Endothelial cell of hepatic sinusoid (primary cell): ENCODE measurements around the gene POLR2L.

Experiments
- in situ Hi-C: cut with HindIII; loops from 2 replicates; pipeline ENCODE4 v1.10.0; 2017; ENCODE audit warnings: low sequenced_read_pairs

POLR2L gene

DNA sequence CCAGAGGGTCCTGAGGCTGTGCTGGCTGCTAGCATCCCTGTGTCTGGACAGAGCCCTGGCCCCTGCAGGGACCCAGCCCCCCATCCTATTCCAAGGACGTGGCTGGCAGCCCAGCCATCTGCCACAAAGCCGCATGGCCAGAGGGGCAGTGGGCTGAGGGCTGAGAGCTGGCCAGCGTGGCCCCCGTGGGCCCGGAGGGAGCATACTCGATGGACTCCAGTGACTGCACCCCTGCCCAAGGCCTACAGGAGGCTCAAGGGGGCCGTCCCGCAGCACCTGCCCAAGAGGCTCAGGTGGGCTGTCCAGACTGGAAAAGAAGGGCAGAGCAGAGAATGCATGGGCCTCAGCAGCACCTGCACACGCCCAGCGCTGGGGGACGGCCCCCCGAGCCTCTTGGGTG is 13.5 kb upstream of the POLR2L start:
- in situ Hi-C loops, result no loop called here

DNA sequence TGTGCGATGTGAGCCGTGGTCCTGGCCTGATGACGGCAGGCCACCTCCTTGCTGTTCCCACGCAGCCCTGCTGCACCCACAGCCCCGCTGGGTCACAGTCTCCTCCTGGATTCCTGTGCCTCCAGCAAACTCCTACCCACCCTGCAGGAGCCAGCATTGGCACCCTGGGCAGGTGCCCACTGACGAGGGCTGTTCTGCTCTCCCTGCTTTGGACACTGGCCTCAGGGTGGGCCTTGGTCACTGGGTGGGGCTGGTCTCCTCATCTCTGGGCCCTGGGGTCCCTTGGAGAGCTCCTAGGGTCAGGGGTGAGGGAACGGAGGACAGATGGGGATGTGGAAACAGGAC is 13.0 kb upstream of the POLR2L start:
- in situ Hi-C loops, result no loop called here

DNA sequence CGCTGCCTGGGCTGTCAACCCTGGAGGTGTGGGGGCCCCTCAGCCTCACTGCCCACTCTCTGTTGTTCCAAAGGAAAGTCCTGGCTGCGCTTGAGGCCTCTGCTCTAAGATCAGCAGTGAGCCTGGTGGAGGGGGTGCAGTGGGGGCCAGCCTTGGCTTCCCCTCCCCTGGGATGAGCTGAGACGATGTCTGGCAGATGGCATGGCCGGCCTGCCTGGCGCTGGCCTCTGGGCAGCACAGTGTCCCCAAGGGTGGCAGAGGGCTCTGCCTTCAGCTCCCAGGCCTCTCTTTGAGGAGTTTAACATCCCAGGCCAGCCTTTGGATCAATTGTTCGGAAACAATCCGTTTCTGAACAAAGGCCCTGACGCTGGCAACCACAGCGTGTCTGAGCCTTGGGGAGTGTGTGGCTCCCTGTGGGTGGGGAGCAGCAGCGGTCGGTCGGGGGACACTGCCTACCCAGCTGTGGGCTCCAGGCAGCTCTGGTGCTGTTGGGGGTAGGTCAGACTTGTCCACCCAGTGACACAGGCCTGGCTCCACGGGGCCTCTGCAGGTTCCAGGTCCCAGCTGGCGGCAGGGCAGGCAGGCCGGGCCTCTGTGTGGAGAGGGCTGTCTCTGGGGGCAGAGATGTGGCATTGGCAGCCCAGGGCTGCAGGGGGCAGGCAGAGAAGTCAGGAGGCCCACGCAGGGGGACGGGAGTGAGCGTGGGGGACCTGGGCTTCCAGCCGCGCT is 12.4 kb upstream of the POLR2L start:
- in situ Hi-C loops, result no loop called here

DNA sequence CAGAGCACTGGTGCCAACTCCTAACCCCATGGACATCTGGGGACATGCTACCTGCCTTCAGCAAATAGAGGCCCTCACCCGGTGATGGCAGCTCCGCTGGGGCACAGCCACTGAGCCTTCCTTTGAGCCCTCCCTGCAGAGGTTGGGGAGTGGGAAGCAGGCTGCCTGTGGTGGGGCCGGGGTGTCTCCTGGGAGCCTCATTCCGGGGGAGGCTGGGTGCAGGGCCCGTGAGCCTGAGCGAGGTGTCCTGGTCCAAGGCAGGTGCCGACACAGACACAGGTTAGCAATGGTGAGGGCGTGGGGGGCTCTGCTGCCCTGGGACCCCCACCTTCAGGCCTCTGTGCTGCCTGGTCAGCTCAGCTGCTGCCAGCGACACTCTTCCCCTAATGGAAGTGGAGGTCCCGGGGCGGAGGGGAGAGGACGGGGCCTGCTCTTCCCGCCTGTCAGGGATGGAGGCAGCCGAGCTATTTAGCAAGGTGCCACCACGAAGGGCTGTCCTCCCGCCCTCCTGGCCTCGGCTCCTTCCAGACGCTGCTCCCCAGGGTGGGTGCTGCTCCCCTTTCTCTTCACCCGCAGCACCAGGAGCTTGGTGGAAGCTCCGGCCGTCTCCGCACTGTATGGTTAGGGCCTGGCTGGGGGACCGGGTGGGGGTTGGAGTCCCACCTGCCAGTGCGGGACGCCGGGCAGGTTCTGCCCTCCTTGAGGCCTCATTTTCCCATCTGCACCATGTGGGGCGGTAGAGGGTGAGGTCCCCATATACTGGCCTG is 11.5 kb upstream of the POLR2L start:
- in situ Hi-C loops, result no loop called here

DNA sequence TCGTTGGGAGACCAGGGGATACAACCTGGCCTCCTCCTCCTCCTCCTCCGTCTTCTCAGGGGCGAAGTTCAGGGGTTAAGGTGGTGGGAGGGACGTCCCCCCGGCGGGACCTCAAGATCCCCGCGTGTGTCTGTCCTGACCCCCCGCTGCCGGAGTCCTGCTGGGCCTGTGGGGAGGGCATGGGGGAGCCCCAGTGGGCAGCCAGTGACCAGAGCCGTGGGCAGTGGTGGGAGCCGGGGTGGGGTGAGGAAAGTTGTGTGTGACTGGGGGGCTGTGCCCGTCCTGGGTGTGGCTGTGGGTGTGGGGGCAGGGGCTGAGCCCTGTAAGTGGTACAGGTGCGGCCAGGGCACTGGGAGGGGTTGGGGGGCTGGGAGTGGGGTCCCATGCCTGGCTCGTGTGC is 10.4 kb upstream of the POLR2L start:
- in situ Hi-C loops, result no loop called here

DNA sequence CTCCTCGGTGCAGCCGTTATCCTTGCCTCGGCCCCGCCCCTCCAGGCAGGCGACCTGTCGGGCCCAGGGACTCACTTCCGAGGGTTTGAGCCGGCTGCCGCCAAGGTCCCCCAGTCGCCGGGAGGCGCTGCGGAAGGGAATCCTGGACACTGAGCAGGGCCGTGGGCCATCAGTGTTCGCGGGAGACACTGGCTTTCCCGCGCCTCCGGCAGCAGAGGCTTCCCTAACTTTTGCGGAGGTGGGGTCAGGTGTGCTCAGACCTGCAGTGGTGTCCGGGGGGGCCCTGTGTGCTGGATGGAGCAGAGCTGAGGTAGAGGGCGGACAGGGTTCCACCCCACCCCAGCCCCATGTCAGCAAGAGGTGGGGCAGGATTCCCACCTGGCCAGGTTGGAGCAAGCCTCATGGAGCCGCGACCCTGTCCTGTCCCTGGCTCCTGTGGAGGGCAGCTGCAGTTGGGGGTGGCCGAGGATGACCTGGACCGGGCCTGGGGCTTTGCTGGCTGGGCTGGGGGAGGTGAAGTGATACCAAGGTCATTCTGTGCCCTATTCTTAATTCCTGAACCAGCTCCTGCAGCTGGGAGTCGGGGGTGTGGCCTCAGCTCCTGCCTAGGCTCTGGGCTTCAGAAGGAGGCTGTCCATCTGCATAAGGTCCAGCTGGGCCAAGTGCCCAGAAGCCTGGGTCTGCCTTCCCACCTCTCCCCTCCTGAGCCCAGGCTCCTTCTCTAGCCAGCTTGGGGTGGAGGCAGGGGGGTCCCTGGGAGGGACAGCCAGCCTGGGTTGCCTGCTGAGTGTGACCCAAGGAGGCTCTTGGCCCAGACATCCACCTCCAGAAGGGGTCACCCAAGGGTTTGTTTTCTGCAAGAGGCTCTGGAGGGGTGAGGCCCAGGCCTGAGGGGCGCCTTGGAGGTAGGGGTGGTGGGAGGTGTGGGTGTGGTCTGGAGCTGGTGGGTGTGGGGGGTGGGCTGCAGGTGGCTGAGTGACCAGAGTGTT is 8.7 kb upstream of the POLR2L start:
- in situ Hi-C loops, result no loop called here

DNA sequence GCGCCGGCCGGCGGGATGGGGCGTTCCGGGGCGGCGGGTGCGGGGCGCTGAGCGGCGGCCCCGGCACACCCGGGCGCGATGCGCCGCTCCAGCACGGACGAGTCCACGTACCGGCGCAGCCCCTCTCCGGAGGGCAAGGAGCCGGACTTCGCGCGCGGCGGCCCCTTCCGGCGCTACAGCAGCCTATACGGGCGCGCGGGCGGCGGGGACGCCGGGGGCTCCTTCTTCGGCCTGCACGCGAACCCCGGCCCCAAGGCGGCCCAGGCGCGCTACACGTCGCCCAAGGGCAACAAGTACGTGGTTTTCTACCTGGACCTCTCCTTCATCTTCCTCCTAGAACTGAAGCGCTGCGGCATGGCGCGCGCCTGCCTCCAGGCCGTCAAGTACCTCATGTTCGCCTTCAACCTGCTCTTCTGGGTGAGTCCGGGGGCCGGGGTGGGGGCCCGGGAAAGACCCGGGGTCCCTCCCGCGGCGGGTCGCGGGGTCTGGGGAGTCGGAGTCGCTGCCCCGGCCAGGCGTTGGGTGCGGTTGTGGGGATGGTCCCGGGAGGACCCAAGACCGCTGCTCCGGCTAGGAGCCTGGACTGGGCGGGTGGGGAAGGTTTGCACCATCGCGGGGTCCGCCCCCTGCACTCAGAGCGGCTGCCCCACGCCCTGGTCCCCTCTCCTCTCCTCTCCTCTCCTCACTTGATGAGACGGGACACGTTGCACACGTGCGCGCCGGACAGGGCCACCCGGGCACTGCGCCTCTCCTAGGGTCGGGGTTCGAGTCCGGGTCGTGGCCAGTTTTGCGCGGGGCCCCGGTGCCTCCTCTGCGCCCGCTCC is 7.8 kb upstream of the POLR2L start:
- in situ Hi-C loops, result no loop called here

DNA sequence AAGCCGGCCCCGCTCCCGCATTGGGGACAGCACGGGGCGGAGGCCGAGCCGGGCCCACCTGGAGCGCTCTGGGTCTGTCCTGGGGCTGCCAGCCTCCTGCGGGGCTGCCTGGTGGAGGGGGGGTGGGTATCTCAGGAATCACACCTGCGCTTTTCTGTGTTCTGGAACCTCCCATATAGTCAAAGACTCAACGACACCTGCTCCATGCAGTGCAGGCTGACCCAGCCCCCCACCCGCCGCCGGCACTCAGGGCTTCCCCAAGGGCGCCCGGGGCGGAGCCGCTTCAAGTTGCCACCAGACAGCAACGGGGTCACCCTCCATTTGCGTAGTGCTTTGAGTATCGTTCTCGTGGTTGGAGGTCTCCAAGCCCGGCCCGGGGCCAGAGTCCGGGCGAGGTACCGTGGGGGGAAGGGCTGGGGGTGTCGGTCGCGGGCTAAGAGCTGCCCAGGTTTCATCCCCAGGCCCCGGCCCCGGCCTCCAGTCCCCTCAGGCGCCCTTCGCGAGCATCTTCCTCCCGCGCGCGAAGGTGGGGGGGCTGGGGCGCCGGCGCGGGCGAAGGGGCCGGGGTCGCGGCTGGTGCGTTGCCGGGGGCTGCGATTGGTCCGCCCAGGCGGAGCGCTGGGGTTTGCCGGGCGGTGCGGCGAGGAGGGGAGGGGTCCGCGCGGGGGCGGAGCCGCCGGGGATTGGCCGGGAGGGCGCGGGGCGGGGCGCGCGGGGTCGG is 6.9 kb upstream of the POLR2L start:
- in situ Hi-C loops, result no loop called here

DNA sequence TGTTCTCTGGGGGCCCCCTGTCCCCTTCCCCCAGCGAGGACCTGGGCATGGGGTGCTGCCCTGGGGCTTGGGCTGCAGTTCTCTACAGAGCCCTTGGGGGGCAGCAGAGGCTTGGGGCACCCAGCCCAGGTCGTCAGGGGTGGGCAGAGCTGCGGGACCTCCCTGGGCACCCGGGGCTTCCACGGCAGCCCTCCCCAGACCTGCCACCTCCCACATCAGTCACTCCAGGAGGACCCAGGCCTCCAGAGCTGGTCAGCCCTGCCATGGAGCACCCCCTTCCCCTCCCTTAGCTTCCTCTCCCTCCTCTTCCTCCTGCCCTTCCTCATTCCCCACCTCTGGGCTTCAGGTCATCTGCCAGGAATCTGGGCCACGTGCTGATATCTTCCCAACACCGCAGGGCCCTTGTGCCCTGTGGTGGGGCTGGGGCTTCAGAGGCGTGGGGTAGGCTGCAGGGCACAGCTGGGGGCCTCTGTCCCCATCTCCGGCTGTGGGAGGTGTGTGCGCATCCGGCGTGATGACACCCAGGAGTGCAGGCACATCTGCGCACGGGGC is 6.1 kb upstream of the POLR2L start:
- in situ Hi-C loops, result no loop called here

DNA sequence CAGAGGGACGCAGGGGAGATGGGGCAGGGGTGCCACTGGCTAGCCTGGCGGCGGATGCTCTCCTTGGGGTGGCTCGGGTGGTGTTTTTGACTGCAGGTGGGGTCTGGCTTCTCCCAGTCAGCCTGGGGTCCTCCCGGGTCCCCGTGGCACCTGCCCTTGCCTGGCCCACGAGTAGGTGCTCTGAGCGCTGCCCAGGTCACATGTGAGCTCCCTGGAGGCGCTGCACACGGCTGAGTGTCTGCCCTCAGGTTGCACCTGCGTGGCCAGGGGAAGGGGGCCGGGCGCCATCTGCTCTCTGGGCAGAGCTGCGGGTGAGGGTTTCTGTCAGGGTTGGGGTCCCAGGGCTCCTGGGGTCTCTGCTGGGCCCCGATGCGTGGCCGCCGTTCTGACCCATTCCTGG is 5.5 kb upstream of the POLR2L start:
- in situ Hi-C loops, result no loop called here

DNA sequence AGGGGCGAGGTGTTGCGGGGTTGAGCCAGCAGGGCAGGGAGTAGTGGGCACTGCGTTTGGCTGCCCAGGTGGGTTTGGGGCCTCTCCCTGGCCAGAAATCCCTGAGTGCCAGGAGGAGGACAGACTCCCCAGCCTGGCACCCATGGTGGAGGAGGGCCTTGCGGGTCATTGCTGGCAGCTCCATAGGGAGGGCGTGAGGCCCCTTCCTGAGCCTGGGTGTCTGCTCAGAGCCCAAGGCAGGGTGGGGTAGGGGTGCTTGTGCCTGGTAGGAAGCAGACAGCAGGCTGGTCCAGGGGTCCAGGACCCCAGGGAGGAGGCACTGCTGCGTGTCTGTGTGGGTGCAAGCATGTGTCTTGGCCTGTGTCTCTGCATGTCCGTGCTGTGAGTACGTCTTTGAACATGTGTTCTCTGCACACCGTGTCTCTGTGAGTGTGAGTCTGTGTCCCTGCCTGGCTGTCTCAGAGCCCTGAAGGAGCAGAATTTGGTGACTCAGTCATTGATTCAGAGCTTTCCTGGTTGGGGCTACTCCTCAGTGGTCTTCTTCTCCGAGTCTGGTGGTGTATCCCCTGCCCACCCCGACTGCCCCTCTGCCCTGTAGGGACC is 4.3 kb upstream of the POLR2L start:
- in situ Hi-C loops, result no loop called here

DNA sequence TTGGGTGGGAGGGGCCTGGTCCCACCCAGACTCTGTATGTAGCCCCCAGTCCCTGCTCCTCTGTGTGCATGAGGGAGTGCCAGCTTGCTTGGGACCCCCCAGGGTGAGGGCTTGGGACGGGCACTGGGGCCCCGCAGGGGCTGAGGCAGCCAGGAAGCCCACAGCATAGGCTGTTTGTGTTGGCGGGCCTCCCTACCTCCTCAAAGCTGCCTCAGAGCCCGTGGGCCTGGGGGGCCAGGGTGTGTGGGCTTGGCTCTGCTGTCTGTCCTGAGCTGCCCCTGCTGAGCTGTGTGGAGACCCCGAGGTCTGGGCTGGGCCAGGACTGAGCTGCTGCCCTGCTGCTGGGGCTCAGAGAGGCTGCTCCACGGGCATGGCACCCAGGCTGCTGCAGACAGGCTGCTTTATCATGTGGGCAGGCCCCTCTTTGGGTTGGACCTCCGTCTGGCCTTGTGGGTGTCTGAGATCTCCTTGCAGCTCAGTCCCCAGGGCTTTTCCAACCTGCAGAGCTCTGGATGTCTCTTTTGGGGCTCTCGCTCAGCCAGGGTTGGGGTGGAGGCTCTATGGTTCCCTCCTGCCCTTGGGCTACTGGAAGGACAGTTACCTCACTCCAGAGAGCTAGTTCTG is 3.7 kb upstream of the POLR2L start:
- in situ Hi-C loops, result no loop called here

DNA sequence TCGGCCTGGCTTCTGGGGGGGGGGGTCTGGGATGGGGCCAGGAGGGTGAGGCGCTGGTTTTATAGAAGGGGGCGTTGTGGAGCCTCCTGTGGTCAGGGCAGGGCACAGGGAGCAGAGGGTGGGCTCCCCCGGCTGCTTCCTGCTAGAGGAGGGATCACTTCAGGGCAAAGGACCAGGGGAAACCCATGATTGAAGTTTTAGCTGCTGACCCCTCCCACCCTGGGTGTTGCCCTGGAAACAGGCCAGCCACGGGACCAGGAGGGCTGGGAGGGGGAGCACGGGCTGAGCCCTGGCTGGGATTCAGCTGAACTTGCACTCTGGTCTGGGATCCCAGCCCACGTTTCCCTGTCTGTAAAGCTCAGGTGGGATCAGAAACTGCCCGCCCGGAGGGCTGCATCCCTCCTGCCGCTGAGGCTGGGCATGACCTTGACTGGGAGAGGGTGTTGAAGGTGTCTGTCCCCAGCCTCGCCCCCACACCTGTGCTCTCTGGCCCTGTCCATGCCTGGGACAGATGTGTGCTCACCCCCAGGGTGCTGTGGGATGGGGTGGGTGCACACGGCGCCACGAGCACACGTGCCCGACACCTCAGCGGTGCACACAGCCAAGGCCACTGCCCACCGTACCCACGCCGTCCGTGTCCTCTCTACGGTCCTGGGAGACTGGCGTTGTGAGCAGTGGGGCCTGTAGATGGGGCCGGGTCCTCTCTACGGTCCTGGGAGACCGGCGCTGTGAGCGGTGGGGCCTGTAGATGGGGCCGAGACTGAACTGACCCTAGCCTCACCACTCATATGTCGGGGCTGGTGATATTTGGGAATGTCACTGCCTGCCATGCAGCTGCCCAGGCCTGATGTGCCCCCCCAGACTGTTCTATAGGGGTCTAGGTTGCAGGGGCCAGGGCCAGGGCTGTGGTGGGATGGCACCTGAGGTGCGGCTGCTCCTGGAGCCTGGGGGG is 2.6 kb upstream of the POLR2L start:
- in situ Hi-C loops, result no loop called here

DNA sequence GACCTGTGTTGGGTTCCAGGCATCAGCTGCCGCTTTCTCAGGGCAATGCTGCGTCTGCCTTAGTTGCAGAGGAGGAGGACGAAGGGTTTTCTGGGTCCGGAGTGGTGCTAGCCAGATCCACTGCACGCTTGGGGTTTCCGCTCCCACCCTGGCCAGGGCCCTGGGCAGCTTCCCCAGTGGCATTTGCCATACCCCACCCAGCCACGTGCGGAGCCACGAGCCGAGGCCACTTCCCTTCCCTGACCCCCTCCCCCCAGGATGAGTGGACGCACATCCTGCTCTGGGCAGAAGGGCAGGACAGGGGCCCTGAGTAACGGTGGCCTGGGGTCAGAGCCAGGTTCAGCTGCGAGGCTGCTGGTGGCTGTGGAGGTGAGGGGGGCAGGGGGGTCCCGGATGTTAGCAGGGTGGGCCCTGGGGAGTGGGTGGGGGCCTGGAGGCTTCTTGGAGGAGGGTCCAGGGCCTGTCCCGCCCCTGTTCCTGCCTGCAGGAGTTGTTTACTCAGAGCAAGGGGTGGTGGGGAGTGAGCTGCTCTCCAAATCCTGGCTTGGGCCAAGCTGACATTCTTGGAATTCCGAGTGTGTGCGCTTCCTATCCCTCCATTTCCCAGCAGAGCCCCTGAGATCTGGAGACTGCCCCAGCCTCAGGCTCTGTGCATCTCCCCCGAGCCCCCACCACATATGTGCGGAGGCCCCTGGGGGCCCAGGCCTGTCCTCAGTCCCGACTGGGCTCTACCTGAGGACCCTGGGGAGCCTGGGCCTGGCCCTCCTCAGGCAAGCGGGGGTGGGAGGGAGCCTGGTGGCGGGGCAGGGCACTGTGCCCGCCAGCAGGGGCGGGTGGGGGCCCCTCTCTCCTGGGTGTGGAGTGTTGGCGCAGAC is 1.7 kb upstream of the POLR2L start:
- in situ Hi-C loops, result no loop called here

DNA sequence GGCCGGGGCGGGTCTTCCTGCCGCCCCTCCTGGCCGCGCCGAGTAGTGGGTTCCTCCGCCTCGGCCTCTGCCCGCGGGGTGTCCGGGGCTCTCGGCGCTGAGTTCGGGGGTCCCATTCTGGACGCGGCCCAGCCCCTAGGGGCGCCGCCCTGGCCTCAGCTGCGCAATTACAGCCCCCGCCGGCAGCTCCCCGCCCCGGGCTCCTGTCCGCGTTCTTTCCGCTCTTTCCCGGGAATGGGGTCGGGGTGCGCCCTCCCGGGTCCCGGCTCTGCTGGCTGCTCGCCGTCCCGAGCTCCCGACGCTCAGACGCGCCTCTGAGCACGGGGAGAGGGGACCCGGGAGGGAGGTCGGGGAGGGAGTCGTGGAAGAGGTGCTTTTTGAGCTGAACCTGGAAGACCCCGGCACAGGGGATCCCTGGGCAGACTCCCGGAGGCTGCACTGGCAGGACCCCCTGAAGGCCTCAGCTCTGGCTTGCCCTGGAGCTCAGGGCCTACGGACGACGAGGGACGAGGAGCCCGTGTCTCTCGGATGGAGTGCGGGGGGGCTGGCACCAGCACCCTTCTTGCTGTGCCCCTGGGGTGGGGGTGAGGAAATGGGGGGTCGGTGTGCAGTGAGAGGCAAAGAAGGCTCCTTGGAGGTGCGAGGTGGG is 881 bp upstream of the POLR2L start:
- in situ Hi-C loops, result no loop called here

DNA sequence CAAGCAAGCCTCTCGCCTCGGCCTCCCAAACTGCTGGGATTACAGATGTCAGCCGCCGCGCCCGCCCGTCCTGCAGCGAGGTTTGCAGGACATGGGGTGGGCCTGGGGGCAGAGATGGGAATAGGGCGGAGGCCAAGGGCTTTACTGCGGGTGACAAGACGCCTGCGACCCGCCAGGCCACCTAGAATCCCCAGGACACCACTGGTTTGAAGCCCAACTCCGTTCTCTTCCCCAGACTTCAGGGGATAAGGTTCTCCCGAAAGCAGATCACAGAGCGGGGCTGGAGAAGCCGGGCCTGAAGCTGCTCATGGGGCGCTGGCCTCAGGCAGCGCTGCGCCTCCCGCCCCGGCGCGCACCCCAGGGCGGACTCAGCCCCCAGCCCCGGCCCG is 354 bp downstream of the POLR2L start:
- in situ Hi-C loops, result no loop called here
